Stimulated activated CD4-positive, alpha-beta T cell treated with anti-CD3 and anti-CD28 coated beads, Interleukin-2, amount 100 ng/mL, for 48 hours (primary cell): ENCODE results near the gene TMEM18.
"Not testable (repeated sequence)": the region's sequence is repeated elsewhere in the genome, so short reads cannot be mapped to it uniquely, and the experiment has no call there.

Source experiments
- DNase-seq, 2 donors: peaks; one replicate each; pipeline ENCODE4 v3.0.0-alpha.2; 2020

The TMEM18 gene

DNA sequence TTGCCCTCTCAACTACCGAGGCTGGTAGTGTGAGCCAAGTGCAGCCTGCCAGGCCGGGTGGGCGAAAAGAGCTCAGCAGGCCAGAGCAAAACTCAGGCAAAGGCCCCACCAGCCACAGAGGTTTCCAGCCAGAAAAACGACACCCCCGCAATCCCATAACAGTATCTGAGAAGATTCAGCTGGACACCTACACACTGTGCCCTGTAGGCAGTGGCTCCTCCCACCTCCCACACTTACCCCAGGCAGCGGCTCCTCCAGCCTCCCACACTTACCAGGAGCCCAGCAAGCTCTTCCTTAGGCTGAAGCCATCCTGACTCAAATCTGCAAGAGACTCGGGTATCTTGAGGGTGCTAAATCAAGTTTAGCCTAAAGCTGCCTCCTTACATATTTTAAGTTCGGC, 15.6 kb upstream of the TMEM18 start:
- DNase-seq, result no peak

- DNase-seq, result no peak
Measured at GRCh38 chr2:691821-692761, 14.9 kb upstream of the TMEM18 start.

DNA sequence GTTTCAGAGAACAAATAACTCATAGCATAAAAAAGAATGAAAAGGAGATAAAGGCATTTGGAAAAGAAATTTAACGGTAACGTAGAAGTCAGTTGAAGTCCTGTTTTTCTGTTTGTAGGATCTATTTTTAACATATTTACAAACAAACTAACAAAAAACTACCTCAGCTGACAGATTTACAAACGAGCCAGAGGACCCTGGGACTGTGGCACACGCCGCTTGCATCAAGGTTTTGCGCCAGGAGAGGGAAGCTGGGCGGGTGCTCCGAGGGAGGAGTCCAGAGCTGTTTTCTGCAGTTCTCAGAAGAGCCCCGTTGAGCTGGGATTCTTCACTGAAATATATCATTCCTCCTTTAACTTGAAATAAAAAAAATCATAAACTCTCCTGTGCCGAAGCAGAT, 13.6 kb upstream of the TMEM18 start:
- no peak for DNase-seq

GRCh38 chr2:689877-690510, 12.8 kb upstream of the TMEM18 start:
- no peak for DNase-seq

DNA sequence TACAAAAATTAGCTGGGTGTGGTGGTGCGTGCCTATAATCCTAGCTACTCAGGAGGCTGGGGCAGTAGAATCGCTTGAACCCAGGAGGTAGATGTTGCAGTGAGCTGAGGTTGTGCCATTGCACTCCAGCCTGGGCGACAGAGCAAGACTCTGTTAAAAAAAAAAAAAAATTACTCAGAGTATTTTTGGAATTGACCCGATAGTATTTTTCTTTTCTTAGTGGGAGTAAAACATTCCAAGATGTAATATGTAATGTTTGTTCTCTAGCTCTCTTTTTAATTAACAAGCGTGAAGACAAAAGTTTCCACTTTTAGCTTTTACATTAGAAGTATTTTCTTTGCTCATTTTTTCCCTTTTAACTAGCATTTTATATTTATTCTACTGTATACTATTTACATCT, 12.0 kb upstream of the TMEM18 start:
- DNase-seq, result no peak

GRCh38 chr2:688504-689076, 11.4 kb upstream of the TMEM18 start:
- no peak for DNase-seq

DNA sequence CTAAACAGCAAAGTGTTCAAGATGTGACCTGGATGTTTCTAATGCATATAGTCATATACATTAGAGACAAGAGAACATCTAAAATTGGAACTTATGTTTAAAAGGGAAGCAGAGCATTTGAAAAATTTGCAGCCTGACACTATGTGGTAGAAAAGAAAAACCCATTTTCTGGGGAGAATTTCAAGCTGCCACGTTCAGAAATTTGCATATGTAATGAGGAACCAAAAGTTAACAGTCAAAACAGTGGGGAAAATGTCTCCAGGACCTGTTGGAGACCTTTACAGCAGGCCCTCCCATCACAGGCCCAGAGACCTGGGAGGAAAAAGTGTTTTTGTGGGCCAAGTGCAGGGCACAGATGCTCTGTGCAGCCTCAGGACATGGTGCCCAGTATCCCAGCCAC, 8.2 kb upstream of the TMEM18 start:
- DNase-seq, result no peak

DNA sequence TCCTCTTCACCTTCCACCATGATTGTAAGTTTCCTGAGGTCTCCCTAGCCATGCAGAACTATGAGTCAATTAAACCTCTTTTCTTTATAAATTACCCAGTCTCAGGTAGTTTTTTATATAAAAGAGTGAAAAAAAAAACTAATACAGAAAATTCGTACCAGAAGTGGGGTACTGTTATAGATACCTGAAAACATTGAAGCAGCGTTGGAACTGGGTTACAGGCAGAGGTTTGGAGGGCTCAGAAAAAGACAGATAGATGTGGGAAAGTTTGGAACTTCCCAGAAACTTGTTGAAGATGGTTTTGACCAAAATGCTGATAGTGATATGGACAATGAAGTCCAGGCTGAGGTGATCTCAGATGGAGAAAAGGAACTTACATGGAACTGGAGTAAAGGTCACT, 7.7 kb upstream of the TMEM18 start:
- not testable (repeated sequence) for DNase-seq

- DNase-seq, result no peak
Measured at GRCh38 chr2:682226-682625, 5.0 kb upstream of the TMEM18 start.

- DNase-seq, result no peak
Measured at GRCh38 chr2:681312-681711, 4.1 kb upstream of the TMEM18 start.

GRCh38 chr2:680496-680895, 3.3 kb upstream of the TMEM18 start:
- no peak for DNase-seq

- DNase-seq, result no peak
Measured at GRCh38 chr2:678964-679363, 1.8 kb upstream of the TMEM18 start.

DNA sequence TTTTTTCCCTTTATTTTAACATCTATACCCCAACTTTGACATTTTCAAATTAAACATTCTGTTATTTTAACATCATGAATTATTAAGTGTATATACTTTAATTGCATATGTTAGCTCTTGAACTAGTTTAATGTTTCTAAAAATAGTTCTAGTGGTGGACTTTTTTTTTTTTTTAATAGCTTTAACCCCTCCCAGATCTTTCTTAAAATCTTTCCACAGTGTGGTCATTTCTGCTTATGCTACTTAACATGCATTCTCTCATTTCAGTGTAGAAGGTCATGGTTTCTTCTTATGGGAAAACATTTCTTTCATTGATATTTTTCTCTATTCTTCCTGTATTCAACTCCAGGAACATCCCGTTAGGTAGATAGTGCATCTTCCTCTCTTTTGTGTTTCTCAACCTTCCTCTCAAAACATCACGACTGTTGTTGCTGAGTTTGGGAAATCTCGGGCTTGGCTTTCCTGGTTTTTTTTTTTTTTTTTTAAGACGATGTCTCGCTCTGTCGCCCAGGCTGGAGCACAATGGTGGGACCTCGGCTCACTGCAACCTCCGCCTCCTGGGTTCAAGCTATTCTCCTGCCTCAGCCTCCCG, 849 bp upstream of the TMEM18 start:
- no peak for DNase-seq

DNA sequence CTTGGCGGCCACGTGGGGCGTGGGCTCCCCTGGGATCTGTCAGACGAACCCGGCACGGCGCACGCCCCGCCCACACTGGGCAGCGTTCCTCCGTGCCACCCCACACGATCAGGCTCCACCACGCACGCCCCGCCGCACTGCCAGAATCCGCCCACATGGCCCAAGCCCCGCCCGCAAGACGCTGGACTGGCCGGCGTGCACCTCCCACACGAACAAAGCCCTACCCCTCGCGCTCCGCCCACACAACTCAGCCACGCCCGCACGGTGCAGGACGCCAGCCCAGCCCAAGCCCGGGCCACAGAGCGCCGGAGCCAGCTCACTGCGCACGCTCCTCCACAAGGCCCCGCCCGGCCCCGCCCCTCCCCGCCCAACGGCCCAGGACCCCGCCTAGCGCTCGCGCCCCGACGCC, 555 bp downstream of the TMEM18 start:
- peak; percentile 91 to 95 for DNase-seq

DNA sequence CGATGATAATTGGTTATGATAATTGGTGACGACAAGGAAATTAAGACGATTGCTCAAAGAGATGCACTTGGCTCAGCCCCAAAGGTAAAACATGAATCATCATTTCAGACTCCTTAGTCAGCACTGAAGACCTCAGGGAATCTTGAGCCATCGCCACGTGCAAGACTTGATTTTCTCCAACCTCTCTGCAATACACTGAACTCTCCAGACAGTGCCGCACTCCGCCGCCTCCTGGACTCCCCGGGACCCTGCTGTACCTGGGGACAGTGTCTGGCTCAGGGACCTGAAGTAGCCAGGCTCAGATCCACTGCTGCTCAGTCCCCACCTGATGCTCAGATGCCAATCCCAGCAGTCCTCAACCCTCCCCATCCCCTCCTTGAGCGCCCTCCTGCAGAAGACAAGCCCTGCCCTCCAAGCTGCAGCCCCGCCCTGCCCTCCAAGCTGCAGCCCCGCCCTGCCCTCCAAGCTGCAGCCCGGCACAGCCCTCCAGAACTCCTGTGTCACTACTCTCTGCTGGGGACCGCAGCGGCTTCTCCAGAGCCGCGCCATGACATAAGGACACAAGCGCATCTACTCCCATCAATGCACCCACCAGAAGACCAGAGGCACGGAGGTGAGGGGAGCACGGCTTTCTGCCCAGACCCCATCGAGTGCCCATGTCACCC, 1.1 kb downstream of the TMEM18 start:
- DNase-seq, result peak in 1 of 2 donors; percentile 31

DNA sequence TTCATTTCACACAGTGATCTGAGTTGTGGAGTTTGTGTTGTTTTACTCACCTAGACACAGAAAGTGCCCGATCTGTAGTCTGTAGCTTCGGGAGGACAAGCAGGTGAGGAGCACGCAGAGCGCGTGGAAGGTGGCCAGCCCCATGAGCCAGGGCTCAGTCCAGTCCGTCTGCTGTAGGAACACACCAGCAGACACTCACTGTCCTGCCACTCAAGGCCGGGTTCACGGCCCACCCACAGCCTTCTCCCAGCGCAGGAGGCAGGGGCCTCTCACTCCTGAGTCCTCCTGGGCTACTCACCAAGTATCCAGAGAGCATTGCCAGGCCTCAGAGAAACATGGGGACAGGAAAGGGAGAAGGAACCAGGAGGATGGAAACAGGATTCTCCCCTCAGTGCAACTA, 1.7 kb downstream of the TMEM18 start:
- no peak for DNase-seq

DNA sequence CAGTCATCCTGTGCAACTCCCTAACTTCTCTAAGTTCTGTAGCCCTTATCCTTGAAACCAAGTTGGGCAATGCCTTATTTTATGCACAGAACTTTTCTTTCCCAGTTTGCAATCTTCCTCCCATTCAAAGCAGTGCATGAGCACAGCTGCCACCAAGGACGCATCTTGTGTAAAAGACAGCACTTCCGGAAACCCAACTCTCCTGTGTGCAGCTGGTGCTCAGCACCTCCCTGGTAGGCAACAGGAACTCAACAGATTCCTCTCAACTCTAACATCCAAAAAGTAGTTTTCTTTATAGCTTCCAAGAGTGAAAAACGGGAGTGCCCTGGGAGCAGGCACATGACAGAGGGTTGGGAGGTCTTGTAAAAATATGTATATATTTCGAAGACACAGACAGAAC, 2.2 kb downstream of the TMEM18 start:
- no peak for DNase-seq

DNA sequence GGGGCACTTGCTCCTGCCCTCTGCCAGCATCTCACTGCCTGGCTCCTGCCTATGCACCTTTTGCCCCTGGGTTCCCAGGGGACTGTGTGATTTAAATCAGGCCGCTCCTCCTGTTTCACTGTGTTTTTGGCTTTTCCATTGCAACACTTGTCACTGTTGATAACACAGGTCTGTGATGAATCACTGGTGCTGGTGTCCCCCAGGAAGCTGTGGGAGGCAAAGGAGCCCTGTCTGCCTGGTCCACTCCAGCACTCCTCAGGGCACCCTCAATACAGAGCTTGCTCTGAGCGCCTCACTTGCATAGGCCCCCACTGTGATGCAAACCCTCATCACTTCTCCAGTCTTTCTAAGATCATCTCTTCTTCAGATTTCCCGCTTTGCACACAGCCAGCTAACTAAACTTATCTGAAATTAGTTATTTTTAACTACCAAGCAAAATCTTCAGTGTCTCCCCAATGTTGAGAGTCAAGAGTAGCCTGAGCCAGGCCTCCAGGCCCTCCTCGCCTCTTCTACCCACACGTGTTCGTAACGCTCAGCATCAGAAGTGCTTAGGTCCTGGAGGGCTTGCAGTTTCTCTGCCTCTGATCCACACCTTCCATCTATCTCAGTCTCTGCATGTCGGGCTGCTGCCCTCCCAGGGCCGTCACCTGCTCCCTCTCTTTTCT, 2.8 kb downstream of the TMEM18 start:
- no peak for DNase-seq

GRCh38 chr2:673615-674320, 3.4 kb downstream of the TMEM18 start:
- DNase-seq, result no peak

- DNase-seq, result no peak
Measured at GRCh38 chr2:673016-673415, 4.2 kb downstream of the TMEM18 start.

DNA sequence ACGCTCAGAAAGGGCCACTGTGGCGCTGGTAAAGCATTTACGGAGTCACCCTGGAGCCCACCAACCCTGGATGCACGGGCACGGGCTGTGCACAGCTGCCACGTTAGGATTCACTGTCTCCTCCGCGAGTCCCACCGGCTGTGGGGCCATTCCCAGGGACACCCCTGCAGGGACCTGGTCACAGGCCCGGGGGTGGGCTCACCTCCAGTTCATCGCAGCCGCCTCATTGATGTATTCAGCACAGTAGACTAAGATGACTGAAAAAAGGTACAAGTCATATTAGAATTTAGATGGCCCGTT, 4.7 kb downstream of the TMEM18 start:
- DNase-seq, result no peak
